ENCODE results near the gene HRCT1. TPM values are rescaled to one million over a fixed set of nuclear protein-coding genes. Genes with fewer than 3 reads are reported as not detected.
A peak's percentile ranks its signal among the peaks of the same experiment; 100 is the strongest.
"Not testable (repeated sequence)": the region's sequence is repeated elsewhere in the genome, so short reads cannot be mapped to it uniquely, and the experiment has no call there.

HRCT1 gene
- total RNA-seq, 1 donor from 2014 or later = 10.8 TPM

DNA sequence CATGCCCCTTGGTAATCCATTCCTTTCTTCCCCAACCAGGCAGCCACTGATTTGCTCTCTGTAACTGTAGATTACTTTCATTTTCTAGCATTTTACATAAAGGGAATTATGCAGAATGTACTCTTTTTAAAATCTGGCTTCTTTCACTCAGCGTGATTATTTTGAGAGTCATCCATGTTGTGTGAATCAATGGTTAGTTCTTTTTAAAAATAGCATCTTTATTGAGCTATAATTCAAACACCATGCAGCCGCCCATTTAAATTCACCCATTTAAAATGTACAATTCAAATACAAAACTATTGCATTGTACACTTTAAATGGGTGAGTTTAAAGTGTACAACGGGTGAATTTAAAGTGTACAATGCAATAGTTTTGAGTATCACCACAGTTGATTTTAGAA is 33.5 kb upstream of the HRCT1 start:
- Histone ChIP-seq H3K9me3 (no peaks in the 10 kb centered on the region), H3K27me3 (no peaks in the 10 kb centered on the region), H3K36me3 (no peaks in the 10 kb centered on the region), H3K4me1 (no peaks in the 10 kb centered on the region), H3K4me3 (no peak overlapping the region), H3K27ac (no peak overlapping the region)
- TF ChIP-seq, protein P1, sequence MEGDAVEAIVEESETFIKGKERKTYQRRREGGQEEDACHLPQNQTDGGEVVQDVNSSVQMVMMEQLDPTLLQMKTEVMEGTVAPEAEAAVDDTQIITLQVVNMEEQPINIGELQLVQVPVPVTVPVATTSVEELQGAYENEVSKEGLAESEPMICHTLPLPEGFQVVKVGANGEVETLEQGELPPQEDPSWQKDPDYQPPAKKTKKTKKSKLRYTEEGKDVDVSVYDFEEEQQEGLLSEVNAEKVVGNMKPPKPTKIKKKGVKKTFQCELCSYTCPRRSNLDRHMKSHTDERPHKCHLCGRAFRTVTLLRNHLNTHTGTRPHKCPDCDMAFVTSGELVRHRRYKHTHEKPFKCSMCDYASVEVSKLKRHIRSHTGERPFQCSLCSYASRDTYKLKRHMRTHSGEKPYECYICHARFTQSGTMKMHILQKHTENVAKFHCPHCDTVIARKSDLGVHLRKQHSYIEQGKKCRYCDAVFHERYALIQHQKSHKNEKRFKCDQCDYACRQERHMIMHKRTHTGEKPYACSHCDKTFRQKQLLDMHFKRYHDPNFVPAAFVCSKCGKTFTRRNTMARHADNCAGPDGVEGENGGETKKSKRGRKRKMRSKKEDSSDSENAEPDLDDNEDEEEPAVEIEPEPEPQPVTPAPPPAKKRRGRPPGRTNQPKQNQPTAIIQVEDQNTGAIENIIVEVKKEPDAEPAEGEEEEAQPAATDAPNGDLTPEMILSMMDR (IDR thresholded peaks at IDR 0.05) = no peak
- ATAC-seq (no peak), DNase-seq (no peak)
- intact Hi-C loops (cut with DNase I) = loop anchor here (10.0 kb wide), 1 partner anchor 48 kb away; the partner anchor contains the start of genes FAM221B and TMEM8B

DNA sequence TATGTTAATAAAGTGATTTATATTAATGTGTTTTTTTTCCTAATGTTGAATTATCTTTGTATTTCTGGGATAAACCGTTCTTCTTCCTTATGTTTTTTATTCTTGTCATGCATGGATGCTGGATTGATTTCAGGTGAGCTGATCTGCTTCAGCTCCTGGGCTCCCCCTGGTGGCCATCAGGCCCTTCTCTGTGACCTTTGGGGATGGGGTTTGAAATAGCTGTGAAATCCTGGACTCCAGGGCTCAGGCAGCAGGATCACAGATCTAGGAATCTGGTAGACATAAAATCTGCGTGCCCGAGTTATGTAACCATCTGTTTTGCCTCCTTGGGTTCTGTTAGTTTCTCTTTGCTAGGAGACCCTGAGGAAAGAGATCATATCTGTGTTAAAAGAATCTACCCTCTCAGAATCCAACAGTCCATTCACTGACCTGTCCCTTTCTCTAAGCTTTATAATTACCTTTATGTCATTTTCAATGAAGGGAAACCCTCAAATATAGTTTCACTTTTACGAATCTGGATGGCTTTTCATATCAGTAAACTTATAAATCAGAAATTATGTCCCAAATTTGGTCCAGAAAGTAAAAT is 23.6 kb upstream of the HRCT1 start:
- Histone ChIP-seq H3K4me3 (no peak overlapping the region), H3K27me3 (no peaks in the 10 kb centered on the region), H3K27ac (no peak overlapping the region), H3K36me3 (no peaks in the 10 kb centered on the region), H3K4me1 (no peaks in the 10 kb centered on the region), H3K9me3 (no peaks in the 10 kb centered on the region)
- TF ChIP-seq, protein P1 (IDR thresholded peaks at IDR 0.05) = peak; percentile 100
- intact Hi-C loops (cut with DNase I) = loop anchor here (2.0 kb wide), 1 partner anchor 92 kb away; the partner anchor contains the start of gene NPR2
- DNase-seq = peak; percentile 91
- ATAC-seq = peak; percentile 97

DNA sequence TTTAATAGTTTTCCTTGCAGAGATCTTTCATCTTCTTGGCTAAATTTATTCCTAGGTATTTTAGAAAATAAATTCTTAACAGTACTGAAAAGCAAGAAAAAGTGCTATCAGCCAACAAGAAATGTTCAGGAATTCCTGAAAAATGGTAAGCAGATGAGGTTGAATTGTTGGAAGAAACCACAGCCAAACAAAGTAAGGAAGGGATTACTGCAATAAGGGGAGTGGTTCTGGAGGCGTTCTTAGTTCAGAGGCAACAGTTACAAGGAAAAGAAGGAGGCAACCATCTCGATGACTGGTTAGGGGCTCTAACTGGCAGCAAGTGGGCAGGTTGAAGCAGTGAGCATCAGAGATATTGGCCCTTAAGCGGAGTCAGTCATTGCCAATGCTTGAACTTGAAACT is 23.0 kb upstream of the HRCT1 start:
- no peak for DNase-seq
- H3K9me3 ChIP-seq = no peaks in the 10 kb centered on the region
- H3K27ac ChIP-seq = no peak overlapping the region
- no peaks in the 10 kb centered on the region for H3K27me3 ChIP-seq
- TF ChIP-seq, protein P1 (IDR thresholded peaks at IDR 0.05) = no peak
- no peaks in the 10 kb centered on the region for H3K4me1 ChIP-seq
- intact Hi-C loops (cut with DNase I) = loop anchor here (2.0 kb wide), 1 partner anchor 92 kb away; the partner anchor contains the start of gene NPR2
- ATAC-seq = no peak
- H3K36me3 ChIP-seq = no peaks in the 10 kb centered on the region
- no peak overlapping the region for H3K4me3 ChIP-seq

DNA sequence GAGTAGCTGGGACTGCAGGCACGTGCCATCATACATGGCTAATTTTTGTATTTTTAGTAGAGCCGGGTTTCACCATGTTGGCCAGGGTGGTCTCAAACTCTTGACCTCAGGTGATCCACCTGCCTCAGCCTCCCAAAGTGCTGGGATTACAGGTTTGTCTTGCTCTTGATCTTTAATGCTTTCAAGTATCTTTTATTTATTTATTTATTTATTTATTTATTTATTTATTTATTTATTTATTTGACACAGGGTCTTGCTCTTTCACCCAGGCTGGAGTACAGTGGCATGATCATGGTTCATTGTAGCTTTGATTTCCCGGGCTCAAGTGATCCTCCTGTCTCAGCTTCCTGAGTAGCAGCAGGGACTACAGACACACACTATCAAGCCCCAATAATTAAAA is 21.1 kb upstream of the HRCT1 start:
- H3K9me3 ChIP-seq; H3K27ac ChIP-seq; H3K36me3 ChIP-seq; ATAC-seq; H3K4me3 ChIP-seq; H3K4me1 ChIP-seq; H3K27me3 ChIP-seq; DNase-seq; intact Hi-C loops (cut with DNase I): not testable (repeated sequence)

DNA sequence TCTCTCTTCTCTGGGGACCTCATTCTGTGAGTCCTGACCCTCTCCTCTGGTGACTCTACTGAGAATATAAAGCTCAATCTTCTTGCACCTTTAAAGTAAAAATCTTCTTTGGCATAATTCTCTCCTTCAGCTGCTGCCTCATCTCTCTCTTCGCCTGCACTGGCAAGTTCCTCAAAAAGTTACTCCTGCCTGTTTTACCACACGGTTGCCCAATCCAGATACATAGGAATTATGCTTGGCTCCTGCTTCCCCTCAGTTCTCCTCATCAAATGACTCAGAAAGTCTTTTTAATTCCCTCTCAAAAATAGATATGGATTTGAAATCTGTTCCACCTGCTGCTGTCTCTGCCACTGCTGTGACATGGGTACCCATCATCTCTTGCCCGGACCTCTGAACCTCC is 14.4 kb upstream of the HRCT1 start:
- DNase-seq = no peak

DNA sequence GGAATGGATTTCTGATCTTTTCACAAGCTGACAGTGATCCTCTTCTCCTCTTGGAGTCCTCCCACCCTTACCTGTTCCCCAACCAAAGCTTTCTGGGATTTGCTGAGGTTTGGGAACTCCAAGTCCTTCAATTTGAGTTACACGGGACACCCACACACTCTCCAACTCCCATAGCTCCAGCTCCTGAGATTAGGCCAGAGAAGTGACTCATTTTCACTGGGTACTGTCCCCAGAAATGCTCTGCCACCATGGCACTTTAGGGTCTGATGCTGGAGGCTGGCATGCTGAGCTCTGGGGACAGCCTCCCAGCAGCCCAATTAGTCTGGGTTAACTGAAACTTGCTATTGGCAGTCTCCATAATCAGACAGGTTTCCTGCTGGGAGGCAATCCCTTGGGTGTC is 14.0 kb upstream of the HRCT1 start:
- H3K36me3 ChIP-seq = no peaks in the 10 kb centered on the region
- H3K9me3 ChIP-seq = no peaks in the 10 kb centered on the region
- TF ChIP-seq, protein P1 (IDR thresholded peaks at IDR 0.05) = no peak
- H3K4me3 ChIP-seq = no peak overlapping the region
- H3K27me3 ChIP-seq = peaks cover 3% of the 10 kb centered on the region
- H3K27ac ChIP-seq = no peak overlapping the region
- intact Hi-C loops (cut with DNase I) = no loop called here
- peak; percentile 19 for ATAC-seq
- H3K4me1 ChIP-seq = no peaks in the 10 kb centered on the region
- no peak for DNase-seq

More for the DNA sequence above, 14.4 kb upstream of the HRCT1 start:
- H3K9me3 ChIP-seq = no peaks in the 10 kb centered on the region
- ATAC-seq = peak; percentile 64
- H3K4me3 ChIP-seq = no peak overlapping the region
- no peaks in the 10 kb centered on the region for H3K36me3 ChIP-seq
- no peaks in the 10 kb centered on the region for H3K4me1 ChIP-seq
- H3K27ac ChIP-seq = no peak overlapping the region
- intact Hi-C loops (cut with DNase I) = no loop called here
- H3K27me3 ChIP-seq = peaks cover 3% of the 10 kb centered on the region
- TF ChIP-seq, protein P1 (IDR thresholded peaks at IDR 0.05) = no peak

Data from upper lobe of right lung (tissue), 1 donor.